ENCODE measurements around the gene AOPEP. TPM values are rescaled to one million over a fixed set of nuclear protein-coding genes. Genes with fewer than 3 reads are reported as not detected.

The AOPEP gene
- total RNA-seq, 1 experiment from 2014 or later = 14.4 TPM

DNA sequence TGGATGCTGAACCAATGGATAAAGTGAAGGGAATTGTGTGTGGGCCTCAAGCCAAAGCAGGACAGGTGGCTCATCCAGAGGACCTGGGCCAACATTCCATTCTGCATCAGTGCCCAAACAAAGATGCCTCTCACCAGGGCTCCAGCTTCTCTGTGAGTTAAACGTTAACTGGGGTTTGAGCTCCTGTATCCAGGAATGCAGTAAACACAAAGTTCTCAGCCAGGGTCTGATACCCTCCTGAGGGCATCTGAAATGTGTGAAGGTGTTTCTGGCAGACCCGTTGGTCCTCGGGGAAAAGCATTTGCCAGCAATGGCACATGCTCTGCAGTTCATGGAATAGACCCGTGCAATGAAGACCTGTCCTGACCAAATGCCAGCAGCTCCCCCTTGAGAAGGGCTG is 33.9 kb upstream of the AOPEP start:
- Mint-ChIP-seq H3K27ac (no peak overlapping the region), H3K9me3 (peaks cover 15% of the 10 kb centered on the region), H3K4me1 (peaks cover 12% of the 10 kb centered on the region), H3K4me3 (no peak overlapping the region), H3K27me3 (ENCODE audit: low read depth) (no peaks in the 10 kb centered on the region), H3K36me3 (no peaks in the 10 kb centered on the region)
- DNase-seq (ENCODE audit: low spot score) (no peak), ATAC-seq (peak; percentile 46; the same call in 1 of the 2 replicates)
- ChIA-PET POLR2A (no interaction called here), CTCF (interaction anchor here (2.3 kb wide), 1 partner anchor 12 kb away, joined by 6 read pairs; no protein-coding TSS in a partner anchor)
- TF ChIP-seq ZNF138 (CRISPR knock-in tag; conservative IDR thresholded peaks at IDR 0.05) (no peak), ZNF219 (CRISPR knock-in tag; IDR thresholded peaks at IDR 0.05; ENCODE audit: borderline replicate concordance) (no peak), E2F5 (CRISPR knock-in tag; IDR thresholded peaks at IDR 0.05) (no peak), GABPB1 (CRISPR knock-in tag; IDR thresholded peaks at IDR 0.05) (no peak), SMAD4 (CRISPR knock-in tag; IDR thresholded peaks at IDR 0.05) (no peak), CBFB (CRISPR knock-in tag; IDR thresholded peaks at IDR 0.05; ENCODE audit: low read depth) (no peak)
- TF ChIP-seq, protein P1, sequence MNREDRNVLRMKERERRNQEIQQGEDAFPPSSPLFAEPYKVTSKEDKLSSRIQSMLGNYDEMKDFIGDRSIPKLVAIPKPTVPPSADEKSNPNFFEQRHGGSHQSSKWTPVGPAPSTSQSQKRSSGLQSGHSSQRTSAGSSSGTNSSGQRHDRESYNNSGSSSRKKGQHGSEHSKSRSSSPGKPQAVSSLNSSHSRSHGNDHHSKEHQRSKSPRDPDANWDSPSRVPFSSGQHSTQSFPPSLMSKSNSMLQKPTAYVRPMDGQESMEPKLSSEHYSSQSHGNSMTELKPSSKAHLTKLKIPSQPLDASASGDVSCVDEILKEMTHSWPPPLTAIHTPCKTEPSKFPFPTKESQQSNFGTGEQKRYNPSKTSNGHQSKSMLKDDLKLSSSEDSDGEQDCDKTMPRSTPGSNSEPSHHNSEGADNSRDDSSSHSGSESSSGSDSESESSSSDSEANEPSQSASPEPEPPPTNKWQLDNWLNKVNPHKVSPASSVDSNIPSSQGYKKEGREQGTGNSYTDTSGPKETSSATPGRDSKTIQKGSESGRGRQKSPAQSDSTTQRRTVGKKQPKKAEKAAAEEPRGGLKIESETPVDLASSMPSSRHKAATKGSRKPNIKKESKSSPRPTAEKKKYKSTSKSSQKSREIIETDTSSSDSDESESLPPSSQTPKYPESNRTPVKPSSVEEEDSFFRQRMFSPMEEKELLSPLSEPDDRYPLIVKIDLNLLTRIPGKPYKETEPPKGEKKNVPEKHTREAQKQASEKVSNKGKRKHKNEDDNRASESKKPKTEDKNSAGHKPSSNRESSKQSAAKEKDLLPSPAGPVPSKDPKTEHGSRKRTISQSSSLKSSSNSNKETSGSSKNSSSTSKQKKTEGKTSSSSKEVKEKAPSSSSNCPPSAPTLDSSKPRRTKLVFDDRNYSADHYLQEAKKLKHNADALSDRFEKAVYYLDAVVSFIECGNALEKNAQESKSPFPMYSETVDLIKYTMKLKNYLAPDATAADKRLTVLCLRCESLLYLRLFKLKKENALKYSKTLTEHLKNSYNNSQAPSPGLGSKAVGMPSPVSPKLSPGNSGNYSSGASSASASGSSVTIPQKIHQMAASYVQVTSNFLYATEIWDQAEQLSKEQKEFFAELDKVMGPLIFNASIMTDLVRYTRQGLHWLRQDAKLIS (CRISPR knock-in tag; IDR thresholded peaks at IDR 0.05; ENCODE audit: borderline replicate concordance) = no peak
- TF ChIP-seq, protein P2, sequence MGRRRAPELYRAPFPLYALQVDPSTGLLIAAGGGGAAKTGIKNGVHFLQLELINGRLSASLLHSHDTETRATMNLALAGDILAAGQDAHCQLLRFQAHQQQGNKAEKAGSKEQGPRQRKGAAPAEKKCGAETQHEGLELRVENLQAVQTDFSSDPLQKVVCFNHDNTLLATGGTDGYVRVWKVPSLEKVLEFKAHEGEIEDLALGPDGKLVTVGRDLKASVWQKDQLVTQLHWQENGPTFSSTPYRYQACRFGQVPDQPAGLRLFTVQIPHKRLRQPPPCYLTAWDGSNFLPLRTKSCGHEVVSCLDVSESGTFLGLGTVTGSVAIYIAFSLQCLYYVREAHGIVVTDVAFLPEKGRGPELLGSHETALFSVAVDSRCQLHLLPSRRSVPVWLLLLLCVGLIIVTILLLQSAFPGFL (CRISPR knock-in tag; IDR thresholded peaks at IDR 0.05; ENCODE audit: borderline replicate concordance) = no peak

DNA sequence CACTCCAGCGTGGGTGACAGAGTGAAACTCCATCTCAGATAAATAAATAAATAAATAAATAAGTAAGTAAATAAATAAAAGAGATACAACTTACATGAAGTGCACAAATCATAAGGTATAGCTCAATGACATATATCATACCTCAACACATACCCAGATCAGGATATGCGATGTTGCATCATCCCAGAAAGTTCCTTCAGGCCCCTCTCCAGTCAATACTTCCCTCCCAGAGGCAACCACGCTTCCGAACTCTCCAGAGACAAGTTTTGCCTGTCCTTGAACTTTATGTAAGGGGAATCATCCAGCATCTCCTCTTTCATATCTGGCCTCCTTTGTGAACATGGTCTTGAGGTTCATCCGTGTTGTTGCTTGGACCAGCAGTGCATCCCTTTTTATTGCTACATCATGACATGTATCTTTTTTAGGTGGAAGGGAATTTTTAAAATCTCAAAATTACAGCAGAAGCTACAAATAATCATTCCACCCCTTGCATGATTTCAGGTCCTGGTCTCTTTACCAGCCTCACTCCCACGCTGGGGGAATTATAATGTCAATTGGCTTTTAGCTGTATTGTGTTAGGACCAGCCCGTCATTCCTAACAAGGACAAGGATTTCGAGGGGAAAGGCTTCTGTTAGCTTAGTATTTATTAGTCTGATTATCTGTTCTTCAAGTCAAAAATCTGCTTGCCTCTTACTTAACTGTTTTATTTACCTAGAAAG is 32.9 kb upstream of the AOPEP start:
- Mint-ChIP-seq H3K27ac (no peak overlapping the region), H3K4me3 (no peak overlapping the region), H3K27me3 (ENCODE audit: low read depth) (no peaks in the 10 kb centered on the region), H3K9me3 (peaks cover 15% of the 10 kb centered on the region), H3K4me1 (peaks cover 16% of the 10 kb centered on the region), H3K36me3 (no peaks in the 10 kb centered on the region)
- ChIA-PET POLR2A (interaction anchor here (0.5 kb wide), 1 partner anchor 889 kb away, joined by 3 read pairs; no protein-coding TSS in a partner anchor), CTCF (interaction anchor here (2.3 kb wide), 1 partner anchor 13 kb away, joined by 6 read pairs; no protein-coding TSS in a partner anchor)
- no peak for TF ChIP-seq USF1 (CRISPR knock-in tag; IDR thresholded peaks at IDR 0.05)
- TF ChIP-seq JAZF1 (CRISPR knock-in tag; IDR thresholded peaks at IDR 0.05) = no peak
- no peak for TF ChIP-seq TEAD1 (CRISPR knock-in tag; IDR thresholded peaks at IDR 0.05)
- no peak for TF ChIP-seq IRF1 (CRISPR knock-in tag; IDR thresholded peaks at IDR 0.05)
- DNase-seq (ENCODE audit: low spot score) (no peak), ATAC-seq (no peak)

DNA sequence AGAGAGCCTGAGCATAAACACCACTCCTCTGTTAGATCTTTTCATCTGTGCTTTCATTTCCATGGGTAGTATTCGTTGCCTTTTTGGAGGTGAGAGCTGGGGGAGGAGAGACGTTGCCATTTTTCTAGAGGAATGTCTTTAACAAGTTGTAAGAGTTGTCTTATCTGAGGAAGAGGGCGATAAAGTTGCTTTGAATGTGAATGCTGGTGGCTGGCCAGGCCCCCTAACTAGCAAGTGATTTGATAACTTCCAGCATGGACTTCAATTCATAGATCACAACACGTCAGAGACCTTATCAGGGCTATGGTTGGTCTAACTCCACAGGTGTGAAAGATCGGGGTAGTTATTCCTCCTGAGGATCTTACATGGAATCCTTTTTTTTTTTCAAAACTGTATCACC is 30.0 kb upstream of the AOPEP start:
- Mint-ChIP-seq H3K27ac (no peak overlapping the region), H3K4me1 (peaks cover 16% of the 10 kb centered on the region)

More for the DNA sequence above, 30.0 kb upstream of the AOPEP start:
- POLR2A ChIA-PET = no interaction called here
- TF ChIP-seq CBFB (CRISPR knock-in tag; IDR thresholded peaks at IDR 0.05; ENCODE audit: low read depth) (no peak), GRHL2 (CRISPR knock-in tag; IDR thresholded peaks at IDR 0.05; ENCODE audit: insufficient replicate concordance, severe bottlenecking) (no peak), TEAD4 (CRISPR knock-in tag; IDR thresholded peaks at IDR 0.05) (no peak)
- TF ChIP-seq, protein P3, sequence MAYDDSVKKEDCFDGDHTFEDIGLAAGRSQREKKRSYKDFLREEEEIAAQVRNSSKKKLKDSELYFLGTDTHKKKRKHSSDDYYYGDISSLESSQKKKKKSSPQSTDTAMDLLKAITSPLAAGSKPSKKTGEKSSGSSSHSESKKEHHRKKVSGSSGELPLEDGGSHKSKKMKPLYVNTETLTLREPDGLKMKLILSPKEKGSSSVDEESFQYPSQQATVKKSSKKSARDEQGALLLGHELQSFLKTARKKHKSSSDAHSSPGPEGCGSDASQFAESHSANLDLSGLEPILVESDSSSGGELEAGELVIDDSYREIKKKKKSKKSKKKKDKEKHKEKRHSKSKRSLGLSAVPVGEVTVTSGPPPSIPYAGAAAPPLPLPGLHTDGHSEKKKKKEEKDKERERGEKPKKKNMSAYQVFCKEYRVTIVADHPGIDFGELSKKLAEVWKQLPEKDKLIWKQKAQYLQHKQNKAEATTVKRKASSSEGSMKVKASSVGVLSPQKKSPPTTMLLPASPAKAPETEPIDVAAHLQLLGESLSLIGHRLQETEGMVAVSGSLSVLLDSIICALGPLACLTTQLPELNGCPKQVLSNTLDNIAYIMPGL (CRISPR knock-in tag; IDR thresholded peaks at IDR 0.05) = no peak
- TF ChIP-seq, protein P4, sequence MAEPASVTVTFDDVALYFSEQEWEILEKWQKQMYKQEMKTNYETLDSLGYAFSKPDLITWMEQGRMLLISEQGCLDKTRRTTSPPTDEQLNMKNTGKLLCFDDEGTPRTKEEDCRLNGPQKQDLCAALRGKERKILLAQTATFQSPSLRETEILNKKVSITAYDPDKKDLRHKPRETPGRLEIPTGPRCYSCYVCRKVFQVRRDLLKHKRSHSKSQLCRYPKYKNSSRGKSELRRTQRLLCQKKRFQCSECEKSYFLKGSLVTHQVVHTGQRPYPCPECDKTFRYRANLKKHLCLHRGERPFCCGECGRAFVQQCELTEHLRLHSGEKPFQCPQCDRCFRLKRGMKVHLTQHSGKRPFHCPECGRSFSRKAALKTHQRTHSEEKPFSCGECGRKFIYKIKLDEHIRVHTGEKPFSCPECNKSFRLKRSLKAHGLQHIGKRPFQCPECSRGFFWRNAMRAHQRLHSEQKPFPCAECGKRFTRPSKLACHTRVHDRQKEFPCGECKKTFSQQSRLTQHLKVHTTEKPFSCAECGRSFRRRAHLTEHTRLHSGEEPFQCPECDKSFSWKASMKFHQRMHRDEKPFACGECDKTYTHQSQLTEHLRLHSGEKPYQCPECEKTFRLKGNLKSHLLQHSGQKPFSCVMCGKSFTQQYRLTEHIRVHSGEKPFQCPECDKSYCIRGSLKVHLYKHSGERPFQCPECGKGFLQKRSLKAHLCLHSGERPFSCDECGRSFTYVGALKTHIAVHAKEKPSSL (CRISPR knock-in tag; conservative IDR thresholded peaks at IDR 0.05) = no peak
- no peaks in the 10 kb centered on the region for H3K36me3 Mint-ChIP-seq
- ATAC-seq = no peak
- H3K9me3 Mint-ChIP-seq = peaks cover 9% of the 10 kb centered on the region
- no peak for DNase-seq (ENCODE audit: low spot score)
- CTCF ChIA-PET = no interaction called here
- H3K27me3 Mint-ChIP-seq (ENCODE audit: low read depth) = no peaks in the 10 kb centered on the region
- H3K4me3 Mint-ChIP-seq = no peak overlapping the region

Measured in WTC11 (cell line).